ENCODE data around the gene NPBWR2. TPM values are rescaled to one million over a fixed set of nuclear protein-coding genes. Genes with fewer than 3 reads are reported as not detected.

Gene NPBWR2
- total RNA-seq, 1 donor from 2014 or later: not detected

DNA sequence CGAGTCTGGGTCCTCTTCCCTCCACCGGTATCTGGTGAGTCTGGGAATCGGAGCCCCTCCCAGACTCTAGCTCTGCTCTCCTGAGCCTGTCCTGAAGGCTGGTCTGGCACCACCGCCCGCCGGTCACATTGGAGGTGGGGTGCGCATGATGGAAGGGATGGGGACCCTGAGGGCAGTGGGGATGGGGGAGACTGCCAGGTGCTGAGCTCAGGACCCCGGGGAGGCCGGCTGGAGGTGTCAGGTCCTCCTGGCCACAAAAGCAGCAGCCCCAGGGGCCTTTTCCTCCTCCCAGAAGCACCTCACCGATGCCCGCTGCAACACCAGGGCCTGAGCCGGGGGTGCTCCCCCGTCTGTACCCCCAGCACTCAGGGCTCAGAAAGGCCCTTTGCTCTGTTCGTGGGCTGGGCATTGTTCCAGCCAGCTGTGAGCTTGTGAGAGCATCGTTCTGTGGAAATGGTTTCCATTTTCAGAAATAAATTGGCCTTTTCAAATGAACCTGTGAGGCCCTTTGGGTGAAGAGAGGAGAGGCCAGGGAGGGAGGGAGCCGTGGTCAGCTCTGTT, 2.5 kb upstream of the NPBWR2 start:
- Mint-ChIP-seq H3K27ac (no peak overlapping the region), H3K4me1 (ENCODE audit: low read depth) (no peaks in the 10 kb centered on the region), H3K4me3 (ENCODE audit: low read depth) (no peak overlapping the region), H3K9me3 (no peaks in the 10 kb centered on the region), H3K36me3 (ENCODE audit: low read depth) (no peaks in the 10 kb centered on the region), H3K27me3 (ENCODE audit: low read depth) (no peaks in the 10 kb centered on the region)
- intact Hi-C loops (cut with micrococcal nuclease): no loop called here
- DNase-seq (ENCODE audit: low spot score): no peak

DNA sequence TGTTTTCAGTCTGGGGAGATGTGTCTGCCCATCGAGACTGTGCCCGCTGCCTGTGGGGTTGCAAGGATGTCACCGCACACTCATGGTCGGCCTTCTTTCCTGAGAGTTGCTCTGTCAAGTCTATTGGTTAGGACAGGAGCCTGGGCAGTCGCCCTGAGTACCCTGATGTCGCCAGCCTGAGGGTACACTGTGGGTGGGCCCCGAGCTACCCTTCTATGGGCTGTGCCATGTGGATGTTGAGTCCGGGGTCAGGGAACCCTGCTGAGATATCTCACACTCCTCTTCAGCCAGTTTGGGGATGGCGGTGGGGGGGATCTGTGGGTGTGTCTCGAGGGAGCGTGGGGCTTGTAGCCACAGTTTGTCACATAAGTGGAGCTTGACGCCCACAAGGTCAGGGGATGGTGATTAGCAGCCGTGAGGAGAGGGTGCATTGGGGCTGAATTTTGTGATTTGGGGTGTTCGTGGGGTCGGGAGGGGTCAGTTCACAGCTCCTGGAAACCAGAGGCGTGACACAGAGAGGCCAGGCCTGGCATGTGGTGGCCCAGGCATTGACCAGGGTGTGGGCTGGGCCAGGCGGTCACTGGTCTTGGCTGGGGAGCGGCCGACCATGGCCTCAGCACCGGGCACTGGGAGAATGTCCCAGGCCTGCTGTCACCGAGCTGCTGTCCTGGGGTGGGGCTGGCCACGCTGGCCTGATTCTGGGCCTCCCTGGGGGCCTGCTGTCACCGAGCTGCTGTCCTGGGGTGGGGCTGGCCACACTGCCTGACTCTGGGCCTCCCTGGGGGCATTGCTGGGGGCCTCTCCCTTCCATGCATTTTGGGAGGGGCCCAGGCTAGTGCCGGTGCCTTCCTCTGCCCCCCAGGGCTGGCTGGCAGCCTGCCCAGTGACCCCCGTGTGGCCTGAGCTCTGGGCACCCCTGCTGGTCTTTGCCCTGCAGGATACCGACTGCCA, 1.6 kb upstream of the NPBWR2 start:
- no peaks in the 10 kb centered on the region for H3K36me3 Mint-ChIP-seq (ENCODE audit: low read depth)
- no peak overlapping the region for H3K27ac Mint-ChIP-seq
- H3K27me3 Mint-ChIP-seq (ENCODE audit: low read depth): peaks cover 3% of the 10 kb centered on the region
- intact Hi-C loops (cut with micrococcal nuclease): no loop called here
- peak; percentile 5 for DNase-seq (ENCODE audit: low spot score)
- H3K4me1 Mint-ChIP-seq (ENCODE audit: low read depth): no peaks in the 10 kb centered on the region
- no peaks in the 10 kb centered on the region for H3K9me3 Mint-ChIP-seq
- no peak overlapping the region for H3K4me3 Mint-ChIP-seq (ENCODE audit: low read depth)

DNA sequence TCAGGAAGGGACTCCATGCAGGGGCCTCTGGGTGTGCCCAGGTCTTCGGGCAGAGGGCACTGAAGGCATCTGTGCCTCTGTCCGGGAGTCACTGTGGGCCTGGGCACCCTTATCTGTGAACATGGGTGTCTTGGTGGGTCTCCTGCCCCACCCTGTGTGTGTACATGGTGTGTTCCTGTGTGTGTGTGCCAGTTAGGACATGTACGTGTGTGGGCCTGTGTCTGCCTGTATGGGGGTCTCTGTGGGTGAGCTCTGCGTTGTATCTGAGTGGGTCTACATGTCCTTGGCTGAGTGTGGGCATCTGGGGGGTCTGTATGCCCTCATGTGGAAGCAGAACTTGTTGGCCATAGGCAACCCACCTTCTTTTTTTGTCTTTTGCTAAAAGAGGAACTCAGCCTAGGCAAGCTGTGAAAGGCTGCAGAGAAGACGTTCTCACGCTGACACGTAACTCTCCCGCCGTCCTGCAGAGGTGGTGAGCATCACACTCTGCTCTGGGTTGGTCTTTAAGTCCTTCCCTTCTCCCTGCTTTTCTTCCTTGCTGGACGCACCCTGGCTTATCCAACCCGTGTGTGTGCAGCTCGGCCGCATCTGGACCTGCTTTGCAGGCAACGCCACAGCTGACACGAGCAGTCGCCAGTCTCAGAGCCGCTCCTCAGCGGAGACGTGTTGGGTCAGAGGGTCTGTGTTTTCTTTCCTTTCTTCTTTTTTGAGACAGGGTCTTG, 532 bp upstream of the NPBWR2 start:
- Mint-ChIP-seq H3K4me3 (ENCODE audit: low read depth) (no peak overlapping the region), H3K27ac (no peak overlapping the region), H3K27me3 (ENCODE audit: low read depth) (peaks cover 13% of the 10 kb centered on the region), H3K9me3 (no peaks in the 10 kb centered on the region), H3K36me3 (ENCODE audit: low read depth) (no peaks in the 10 kb centered on the region), H3K4me1 (ENCODE audit: low read depth) (no peaks in the 10 kb centered on the region)
- intact Hi-C loops (cut with micrococcal nuclease): no loop called here
- peak; percentile 4 for DNase-seq (ENCODE audit: low spot score)

DNA sequence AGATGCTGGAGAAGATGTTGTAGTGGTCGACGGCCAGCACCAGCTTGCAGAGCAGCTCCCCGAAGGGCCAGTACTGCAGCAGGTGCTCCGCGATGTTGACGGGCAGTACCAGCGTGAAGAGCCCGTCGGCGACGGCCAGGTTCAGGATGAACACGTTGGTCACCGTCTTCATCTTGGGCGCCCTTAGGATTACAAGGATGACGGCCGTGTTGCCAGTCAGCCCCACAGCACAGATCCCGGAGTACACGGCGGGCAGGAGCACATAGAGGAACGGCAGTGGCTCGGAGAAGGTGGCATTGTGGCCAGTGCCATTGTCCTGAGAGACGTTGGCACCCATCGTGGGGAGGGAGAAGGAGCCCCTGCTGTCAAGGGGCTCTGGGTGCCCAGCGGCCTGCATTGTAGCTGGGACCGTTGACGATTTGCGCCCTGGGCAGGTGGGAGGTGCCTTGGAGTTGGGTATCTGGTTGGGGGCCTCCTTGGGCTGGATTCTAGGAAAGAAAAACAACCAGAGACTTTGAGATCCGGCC, 867 bp downstream of the NPBWR2 start:
- H3K4me3 Mint-ChIP-seq (ENCODE audit: low read depth): no peak overlapping the region
- H3K9me3 Mint-ChIP-seq: no peaks in the 10 kb centered on the region

DNA sequence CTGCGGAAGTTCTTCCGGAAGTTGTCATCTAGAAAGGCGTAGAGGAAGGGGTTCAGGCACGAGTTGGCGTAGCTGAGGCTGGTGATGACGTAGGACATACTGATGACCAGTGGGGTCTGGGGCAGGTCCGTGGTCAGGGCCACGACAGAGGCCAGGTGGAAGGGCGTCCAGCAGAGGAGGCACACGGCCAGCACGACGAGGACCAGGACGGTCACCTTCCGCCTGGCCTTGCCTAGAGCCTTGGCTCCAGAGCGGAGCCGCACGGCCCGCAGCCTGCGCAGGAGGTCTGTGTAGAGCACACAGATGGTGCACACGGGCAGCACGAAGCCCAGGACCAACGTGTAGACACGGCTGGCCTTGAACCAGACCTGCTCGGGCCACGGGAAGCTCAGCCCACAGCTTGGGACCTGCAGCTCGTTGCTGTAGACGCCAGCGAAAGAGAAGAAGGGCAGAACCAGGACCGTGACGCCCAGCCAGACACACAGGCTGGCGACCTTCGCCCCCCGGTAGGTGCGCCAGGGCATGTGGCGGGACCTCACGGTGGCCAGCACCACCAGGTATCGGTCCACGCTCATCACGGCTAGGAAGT, 1.4 kb downstream of the NPBWR2 start:
- Mint-ChIP-seq H3K27me3 (ENCODE audit: low read depth) (peaks cover 22% of the 10 kb centered on the region), H3K27ac (no peak overlapping the region), H3K9me3 (no peaks in the 10 kb centered on the region), H3K4me1 (ENCODE audit: low read depth) (peaks cover 2% of the 10 kb centered on the region), H3K36me3 (ENCODE audit: low read depth) (no peaks in the 10 kb centered on the region), H3K4me3 (ENCODE audit: low read depth) (no peak overlapping the region)
- intact Hi-C loops (cut with micrococcal nuclease): no loop called here
- DNase-seq (ENCODE audit: low spot score): no peak

More for the DNA sequence above, 867 bp downstream of the NPBWR2 start:
- Mint-ChIP-seq H3K27me3 (ENCODE audit: low read depth) (peaks cover 17% of the 10 kb centered on the region), H3K36me3 (ENCODE audit: low read depth) (no peaks in the 10 kb centered on the region), H3K4me1 (ENCODE audit: low read depth) (peaks cover 2% of the 10 kb centered on the region), H3K27ac (no peak overlapping the region)
- intact Hi-C loops (cut with micrococcal nuclease): no loop called here
- peak; percentile 10 for DNase-seq (ENCODE audit: low spot score)

DNA sequence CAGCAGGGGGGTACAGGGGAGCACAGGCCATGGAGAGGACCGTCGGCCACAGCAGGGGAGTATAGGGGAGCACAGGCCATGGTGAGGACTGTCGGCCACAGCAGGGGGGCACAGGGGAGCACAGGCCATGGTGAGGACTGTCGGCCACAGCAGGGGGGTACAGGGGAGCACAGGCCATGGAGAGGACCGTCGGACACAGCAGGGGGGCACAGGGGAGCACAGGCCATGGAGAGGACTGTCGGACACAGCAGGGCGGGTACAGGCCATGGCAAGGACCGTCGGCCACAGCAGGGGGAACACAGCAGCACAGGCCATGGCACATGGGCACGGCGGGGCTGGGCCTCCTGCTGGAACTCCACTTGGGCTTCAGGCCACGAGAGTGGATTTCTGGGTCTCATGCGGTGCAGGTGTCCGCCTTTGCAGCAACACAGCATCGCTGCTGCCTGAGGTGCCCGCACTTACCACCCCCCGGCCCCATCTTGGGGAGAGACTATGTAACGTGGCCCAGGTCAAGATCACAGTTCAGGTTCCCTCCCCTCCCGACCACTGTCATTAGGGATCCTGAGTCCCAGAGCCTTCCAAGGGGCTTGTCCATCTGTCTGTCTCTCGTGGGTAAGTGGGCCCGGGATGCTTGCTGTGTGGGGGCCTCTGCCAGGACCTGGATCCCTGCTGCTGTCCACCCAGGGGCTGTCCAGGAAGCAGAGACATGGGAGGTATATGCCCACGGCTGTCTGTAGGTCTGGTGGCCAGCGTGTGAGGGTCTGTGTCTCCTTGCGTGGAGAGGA, 2.5 kb downstream of the NPBWR2 start:
- Mint-ChIP-seq H3K36me3 (ENCODE audit: low read depth) (no peaks in the 10 kb centered on the region), H3K27ac (no peak overlapping the region), H3K4me1 (ENCODE audit: low read depth) (peaks cover 2% of the 10 kb centered on the region), H3K4me3 (ENCODE audit: low read depth) (no peak overlapping the region), H3K27me3 (ENCODE audit: low read depth) (peaks cover 24% of the 10 kb centered on the region), H3K9me3 (no peaks in the 10 kb centered on the region)
- intact Hi-C loops (cut with micrococcal nuclease): no loop called here
- DNase-seq (ENCODE audit: low spot score): peak; percentile 7

DNA sequence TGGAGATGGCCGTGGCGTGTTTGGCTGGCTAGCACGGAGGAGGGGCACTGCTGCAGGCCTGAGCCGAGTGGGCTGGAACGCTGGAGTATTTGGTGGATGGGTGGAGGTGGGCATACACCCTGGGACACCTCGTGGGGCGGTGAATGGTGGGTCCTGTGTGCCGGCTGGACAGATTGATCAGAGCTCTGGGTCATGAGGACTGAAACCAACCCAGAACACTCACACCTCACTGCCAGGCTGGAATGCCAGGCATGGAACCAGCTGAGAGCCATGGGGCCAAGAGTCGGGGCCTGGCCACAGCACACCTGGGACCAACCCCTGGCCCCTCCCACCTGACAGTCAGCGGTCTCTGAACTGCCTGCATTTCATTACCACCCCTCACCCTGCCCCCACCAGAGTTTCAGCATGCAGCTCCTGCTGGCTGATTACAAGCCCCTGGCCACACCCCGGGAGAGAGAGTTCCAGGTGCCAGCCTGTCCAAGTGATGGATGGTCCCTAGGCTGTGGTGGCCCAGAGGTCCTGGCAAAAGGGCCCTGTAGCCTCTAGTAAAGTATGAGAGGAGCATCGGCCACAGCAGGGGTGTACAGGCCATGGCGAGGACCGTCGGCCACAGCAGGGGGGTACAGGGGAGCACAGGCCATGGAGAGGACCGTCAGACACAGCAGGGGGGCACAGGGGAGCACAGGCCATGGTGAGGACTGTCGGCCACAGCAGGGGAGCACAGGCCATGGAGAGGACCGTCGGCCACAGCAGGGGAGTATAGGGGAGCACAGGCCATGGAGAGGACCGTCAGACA, 3.3 kb downstream of the NPBWR2 start:
- intact Hi-C loops (cut with micrococcal nuclease): loop anchor here (2.0 kb wide), 1 partner anchor 19 kb away; the partner anchor contains the start of gene LKAAEAR1
- H3K4me3 Mint-ChIP-seq (ENCODE audit: low read depth): no peak overlapping the region

DNA sequence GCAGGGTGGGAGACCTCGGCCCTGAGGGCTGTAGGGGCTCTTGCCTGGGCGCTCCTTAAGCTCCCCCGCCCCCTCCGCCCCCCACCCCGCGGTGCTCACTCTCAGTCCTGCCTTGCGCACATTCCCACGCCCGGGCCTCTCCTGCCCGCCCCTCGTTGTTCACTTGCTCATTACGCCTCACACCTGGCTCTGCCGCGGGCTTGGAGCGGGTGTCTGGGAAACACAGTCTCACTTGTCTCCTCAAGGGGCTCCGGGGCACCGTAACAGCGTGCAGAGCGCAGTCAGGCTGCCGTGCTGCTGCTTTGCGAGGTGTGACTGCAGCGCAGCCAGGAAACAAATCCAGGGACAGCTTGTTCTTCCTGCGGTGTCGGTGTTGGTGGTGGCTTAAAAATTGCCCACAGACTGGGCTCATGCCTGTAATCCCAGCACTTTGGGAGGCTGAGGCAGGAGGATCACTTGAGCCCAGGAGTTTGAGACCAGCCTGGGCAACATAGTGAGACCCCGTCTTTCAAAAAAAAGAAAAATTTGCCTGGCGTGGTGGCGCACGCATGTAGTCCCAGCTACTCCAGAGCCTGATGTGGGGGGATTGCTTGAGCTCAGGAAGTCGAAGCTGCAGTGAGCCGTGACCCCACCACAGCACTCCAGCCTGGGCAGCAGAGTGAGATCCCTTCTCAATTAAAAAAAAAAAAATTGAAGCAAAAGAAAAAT, 4.6 kb downstream of the NPBWR2 start:
- no peak for DNase-seq (ENCODE audit: low spot score)
- Mint-ChIP-seq H3K36me3 (ENCODE audit: low read depth) (no peaks in the 10 kb centered on the region), H3K27ac (no peak overlapping the region), H3K4me1 (ENCODE audit: low read depth) (peaks cover 2% of the 10 kb centered on the region), H3K4me3 (ENCODE audit: low read depth) (peak overlapping the region; percentile 21), H3K9me3 (no peaks in the 10 kb centered on the region), H3K27me3 (ENCODE audit: low read depth) (peaks cover 24% of the 10 kb centered on the region)
- intact Hi-C loops (cut with micrococcal nuclease): loop anchor here (2.0 kb wide), 1 partner anchor 18 kb away; the partner anchor contains the start of gene LKAAEAR1

More for the DNA sequence above, 3.3 kb downstream of the NPBWR2 start:
- peaks cover 24% of the 10 kb centered on the region for H3K27me3 Mint-ChIP-seq (ENCODE audit: low read depth)
- H3K4me1 Mint-ChIP-seq (ENCODE audit: low read depth): peaks cover 2% of the 10 kb centered on the region
- peak; percentile 6 for DNase-seq (ENCODE audit: low spot score)
- H3K27ac Mint-ChIP-seq: no peak overlapping the region
- no peaks in the 10 kb centered on the region for H3K36me3 Mint-ChIP-seq (ENCODE audit: low read depth)
- no peaks in the 10 kb centered on the region for H3K9me3 Mint-ChIP-seq

DNA sequence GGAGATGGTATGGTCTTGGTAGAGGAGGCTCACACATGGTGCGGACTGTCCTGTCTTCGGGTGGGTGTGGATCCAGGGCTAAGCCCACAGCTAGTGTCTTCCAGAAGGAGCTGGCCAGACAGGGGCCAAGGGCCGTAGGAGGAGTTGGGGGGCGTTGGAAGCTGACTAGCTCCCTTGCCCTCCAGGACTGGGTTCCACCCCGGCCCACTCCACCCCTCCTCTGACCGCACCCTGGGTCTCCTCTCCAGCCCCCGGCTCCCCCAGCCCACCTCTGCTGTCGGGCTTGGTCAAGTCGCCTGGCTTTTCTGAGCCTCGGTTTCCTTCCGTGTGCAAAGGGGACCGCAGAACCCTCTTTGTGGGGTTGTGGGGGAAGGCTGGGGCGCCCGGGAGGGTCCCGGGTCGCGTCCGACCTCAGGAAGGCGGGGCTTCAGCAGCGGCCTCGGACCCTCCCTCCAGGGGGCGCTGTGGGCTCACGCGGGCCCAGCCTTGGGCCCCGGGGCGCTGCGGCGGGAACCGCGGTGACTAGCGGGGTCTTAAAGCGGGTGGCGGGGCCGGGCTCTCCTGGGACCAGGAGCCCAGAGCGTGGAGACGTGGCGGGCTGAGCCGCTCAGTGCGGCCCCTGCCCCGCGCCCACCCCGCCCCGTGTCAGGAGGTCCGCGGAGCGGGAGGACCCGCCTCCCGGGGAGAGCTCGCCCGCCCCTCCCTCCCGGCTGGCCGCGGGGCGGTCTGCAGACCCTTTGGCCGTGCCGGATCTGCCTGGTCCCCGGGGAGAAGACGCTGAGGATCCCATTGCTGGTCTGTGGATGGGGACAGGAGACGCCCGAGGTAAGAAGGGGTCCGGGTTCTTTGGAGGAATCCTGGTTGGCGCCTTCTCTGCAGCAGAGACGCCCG, 5.4 kb downstream of the NPBWR2 start:
- H3K4me1 Mint-ChIP-seq (ENCODE audit: low read depth): peaks cover 2% of the 10 kb centered on the region
- H3K36me3 Mint-ChIP-seq (ENCODE audit: low read depth): no peaks in the 10 kb centered on the region
- H3K27me3 Mint-ChIP-seq (ENCODE audit: low read depth): peaks cover 24% of the 10 kb centered on the region
- H3K27ac Mint-ChIP-seq: no peak overlapping the region
- intact Hi-C loops (cut with micrococcal nuclease): loop anchor here (2.0 kb wide), 1 partner anchor 17 kb away; the partner anchor contains the start of gene LKAAEAR1
- peak; percentile 57 for DNase-seq (ENCODE audit: low spot score)
- H3K4me3 Mint-ChIP-seq (ENCODE audit: low read depth): peak overlapping the region; percentile 34
- peaks cover under 1% of the 10 kb centered on the region for H3K9me3 Mint-ChIP-seq

DNA sequence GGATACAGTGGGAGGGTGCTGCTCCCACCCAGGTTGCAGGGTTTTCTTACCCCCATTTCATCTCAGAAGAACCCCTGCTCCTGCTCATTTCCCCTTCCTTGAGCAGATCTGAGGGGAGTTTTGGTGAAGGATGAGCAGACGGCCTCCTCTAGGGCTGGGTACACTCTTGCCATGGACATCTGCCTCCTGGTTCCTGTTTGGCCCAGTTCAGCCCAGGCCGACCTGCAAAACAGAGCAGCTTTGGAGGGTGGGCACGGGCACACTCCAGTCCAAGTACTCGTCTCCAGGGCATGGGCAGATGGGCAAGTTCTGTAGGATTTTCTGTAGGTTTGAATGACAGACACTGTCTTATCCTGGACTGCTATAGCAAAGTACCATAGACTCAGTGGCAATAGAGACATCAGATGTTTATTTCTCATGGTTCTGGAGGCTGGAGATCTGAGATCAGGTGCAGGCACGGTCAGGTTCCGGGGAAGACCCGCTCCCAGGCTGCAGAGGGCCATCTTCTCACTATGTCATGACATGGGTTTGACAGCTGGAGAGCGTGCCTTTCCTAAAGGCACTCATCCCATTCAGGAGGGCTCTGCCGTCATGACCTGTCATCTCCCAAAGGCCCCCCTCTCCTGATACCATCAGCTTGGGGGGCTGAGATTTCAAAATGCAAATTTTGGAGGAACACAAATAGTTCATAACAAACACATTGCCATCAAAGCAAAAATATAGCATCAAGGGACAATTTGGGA, 6.2 kb downstream of the NPBWR2 start:
- Mint-ChIP-seq H3K27ac (no peak overlapping the region), H3K36me3 (ENCODE audit: low read depth) (no peaks in the 10 kb centered on the region), H3K9me3 (peaks cover 5% of the 10 kb centered on the region), H3K4me1 (ENCODE audit: low read depth) (peaks cover 2% of the 10 kb centered on the region), H3K27me3 (ENCODE audit: low read depth) (peaks cover 24% of the 10 kb centered on the region), H3K4me3 (ENCODE audit: low read depth) (peak overlapping the region; percentile 34)
- intact Hi-C loops (cut with micrococcal nuclease): no loop called here
- DNase-seq (ENCODE audit: low spot score): no peak
